Natural killer cell (primary cell): ENCODE data around the gene NT5DC4. TPM values are rescaled to one million over a fixed set of nuclear protein-coding genes. Genes with fewer than 3 reads are reported as not detected.

Source experiments
- ATAC-seq, 3 donors: fragments of 150-1000 bp in 2 of 3; fragments of 200-7000 bp in 1 of 3; cut with Tn5 transposase; 1 replicate in 1 of 3; 2 replicates in 2 of 3; pipeline ENCODE4 v1.10.0; 2021; ENCODE audit warnings: mild to moderate bottlenecking in 2 of 3, moderate library complexity in 2 of 3
- DNase-seq, 2 donors: peaks; one replicate each; pipeline versions ENCODE4 v3.0.0 to v3.0.0-alpha.2; 2013 to 2021; ENCODE audit warnings: mixed read lengths in 1 of 2
- H3K27ac ChIP-seq: one replicate; pipeline ENCODE4 v1.5.1; 2013; ENCODE audit warnings: mild to moderate bottlenecking, low read length
- H3K27me3 ChIP-seq: one replicate; pipeline ENCODE4 v1.6.1; 2013; ENCODE audit warnings: low read length; ENCODE audit not compliant: control insufficient read depth, insufficient read depth
- H3K36me3 ChIP-seq: one replicate; pipeline ENCODE4 v1.6.1; 2013; ENCODE audit warnings: low read length; ENCODE audit not compliant: control insufficient read depth, insufficient read depth
- H3K4me1 ChIP-seq: one replicate; pipeline ENCODE4 v1.6.1; 2013; ENCODE audit warnings: low read length; ENCODE audit not compliant: control insufficient read depth, insufficient read depth
- H3K4me3 ChIP-seq: one replicate; pipeline ENCODE4 v1.5.1; 2013; ENCODE audit warnings: low read length
- H3K9me3 ChIP-seq: one replicate; pipeline ENCODE4 v1.6.1; 2013; ENCODE audit warnings: low read length; ENCODE audit not compliant: control insufficient read depth, insufficient read depth
- H3K27ac Mint-ChIP-seq, 2 donors: one replicate each; pipeline ENCODE4 v1.8.0; 2022; ENCODE audit warnings: mild to moderate bottlenecking in 2 of 2, mixed read lengths in 2 of 2, moderate library complexity in 1 of 2
- H3K27me3 Mint-ChIP-seq, 2 donors: one replicate each; pipeline ENCODE4 v1.8.0; 2022; ENCODE audit warnings: low read depth in 2 of 2, mixed read lengths in 2 of 2
- H3K36me3 Mint-ChIP-seq: one replicate; pipeline ENCODE4 v1.8.0; 2022; ENCODE audit warnings: mixed read lengths
- H3K4me1 Mint-ChIP-seq, 2 donors: one replicate each; pipeline ENCODE4 v1.8.0; 2022; ENCODE audit warnings: mixed read lengths in 2 of 2
- H3K4me3 Mint-ChIP-seq: one replicate; pipeline ENCODE4 v1.8.0; 2022; ENCODE audit warnings: mild to moderate bottlenecking, moderate library complexity, mixed read lengths
- H3K9me3 Mint-ChIP-seq, 2 donors: one replicate each; pipeline ENCODE4 v1.8.0; 2022; ENCODE audit warnings: mixed read lengths in 2 of 2
- CTCF ChIP-seq: fragments of 200-600 bp; IDR thresholded peaks from one replicate; pipeline ENCODE4 v1.8.0; 2022; ENCODE audit warnings: antibody characterized with exemption
- WGBS: methylation state at CpG from one replicate; pipeline ENCODE4 v1.1.7; 2013; ENCODE audit warnings: missing lambda C conversion rate; ENCODE audit not compliant: insufficient coverage; 5-methylcytosine and 5-hydroxymethylcytosine counted together
- intact Hi-C: fragments of 100-400 bp; cut with micrococcal nuclease; formaldehyde crosslinking; loops from one replicate; pipeline ENCODE4 v1.14.2; 2022
- total RNA-seq, 4 donors: library from RNA; stranded (reverse); fragments of 120-200 nt in 1 of 4; gene quantifications; one replicate each; pipeline versions ENCODE4 v1.2.3 to v1.2.4, GENCODE V29; 2013 to 2022

The NT5DC4 gene
- total RNA-seq, 3 donors from 2014 or later (not counting 1 experiment from before 2014, with no cell fraction given), result 0.45 to 2.0 TPM; not detected in 1

GRCh38 chr2:112718863-112719370 lies 1.9 kb upstream of the NT5DC4 start:
- H3K4me3 ChIP-seq, result no peak overlapping the region
- H3K27ac Mint-ChIP-seq, result no peak overlapping the region

GRCh38 chr2:112721819-112722522 lies 1.2 kb downstream of the NT5DC4 start:
- Mint-ChIP-seq H3K9me3 (no peaks in the 10 kb centered on the region), H3K36me3 (no peaks in the 10 kb centered on the region), H3K27me3 (peaks cover 0 to 7% of the 10 kb centered on the region in 2 donors), H3K27ac (no peak overlapping the region), H3K4me3 (no peak overlapping the region), H3K4me1 (peaks cover 7 to 21% of the 10 kb centered on the region in 2 donors)
- H3K4me3 ChIP-seq, result no peak overlapping the region
- peaks cover 19% of the 10 kb centered on the region for H3K4me1 ChIP-seq
- H3K27me3 ChIP-seq, result no peaks in the 10 kb centered on the region
- intact Hi-C loops, result no loop called here
- H3K9me3 ChIP-seq, result no peaks in the 10 kb centered on the region
- no peak for DNase-seq
- no peak overlapping the region for H3K27ac ChIP-seq
- WGBS, result 88% methylated on average over 23 of the region's 23 CpGs
- H3K36me3 ChIP-seq, result no peaks in the 10 kb centered on the region
- no peak for TF ChIP-seq CTCF
- no peak for ATAC-seq

More at GRCh38 chr2:112718863-112719370, 1.9 kb upstream of the NT5DC4 start:
- Histone ChIP-seq H3K4me1 (peaks cover 3% of the 10 kb centered on the region), H3K27me3 (no peaks in the 10 kb centered on the region), H3K9me3 (no peaks in the 10 kb centered on the region), H3K27ac (no peak overlapping the region), H3K36me3 (no peaks in the 10 kb centered on the region)
- Mint-ChIP-seq H3K4me1 (peaks cover 0 to under 1% of the 10 kb centered on the region in 2 donors), H3K27me3 (peaks cover 0 to 7% of the 10 kb centered on the region in 2 donors), H3K36me3 (no peaks in the 10 kb centered on the region), H3K9me3 (no peaks in the 10 kb centered on the region), H3K4me3 (no peak overlapping the region)
- no peak for DNase-seq
- no peak for TF ChIP-seq CTCF
- 92% methylated on average over 12 of the region's 12 CpGs for WGBS
- intact Hi-C loops, result no loop called here
- ATAC-seq, result no peak

GRCh38 chr2:112722816-112723546 lies 2.2 kb downstream of the NT5DC4 start:
- Histone ChIP-seq H3K9me3 (no peaks in the 10 kb centered on the region), H3K27me3 (no peaks in the 10 kb centered on the region), H3K36me3 (no peaks in the 10 kb centered on the region), H3K4me1 (peaks cover 19% of the 10 kb centered on the region), H3K4me3 (no peak overlapping the region), H3K27ac (no peak overlapping the region)
- intact Hi-C loops, result no loop called here
- Mint-ChIP-seq H3K36me3 (no peaks in the 10 kb centered on the region), H3K27ac (no peak overlapping the region), H3K4me1 (peaks cover 9 to 21% of the 10 kb centered on the region in 2 donors), H3K4me3 (no peak overlapping the region), H3K27me3 (peaks cover 0 to 7% of the 10 kb centered on the region in 2 donors), H3K9me3 (no peaks in the 10 kb centered on the region)
- DNase-seq (no peak), ATAC-seq (no peak)
- WGBS, result 96% methylated on average over 9 of the region's 9 CpGs
- TF ChIP-seq CTCF, result no peak
